ENCODE measurements around the gene PDE4D. TPM values are rescaled to one million over a fixed set of nuclear protein-coding genes. Genes with fewer than 3 reads are reported as not detected.

Gene PDE4D
- total and polyA plus RNA-seq, 10 of the 15 experiments (the other 5 are each of a cell fraction or from before 2014, with no cell fraction given), result 0.87 to 4.1 (median 2.2) TPM

DNA sequence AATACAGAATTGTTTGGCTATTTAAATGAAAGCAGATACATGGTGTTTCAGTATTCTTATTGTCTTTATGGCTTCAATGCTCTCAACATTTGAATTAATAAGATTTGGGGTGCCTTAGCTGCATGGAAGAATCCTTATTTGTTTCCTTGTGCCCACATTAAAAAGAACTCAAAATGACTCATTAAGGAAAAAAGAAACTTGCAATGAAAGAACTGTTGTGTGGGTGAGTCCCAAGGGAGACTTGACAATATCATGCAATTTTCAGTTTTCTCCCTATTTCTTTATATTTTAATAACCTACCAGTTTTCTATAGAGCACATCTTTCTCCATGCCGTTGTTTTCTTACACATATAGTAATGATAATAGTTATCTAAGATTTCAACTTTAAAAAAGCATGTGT is 404.0 kb downstream of the PDE4D start:
- no peak for ATAC-seq
- POLR2A ChIA-PET, result no interaction called here

More for the DNA sequence above, 404.0 kb downstream of the PDE4D start:
- no TSS peak for BruUV-seq (replicated peaks)
- H3K4me3 ChIP-seq, result no peak overlapping the region
- 78% methylated on average over 1 of the region's 1 CpG for WGBS (ENCODE audit: insufficient coverage, insufficient replicate concordance, low lambda C conversion rate, missing lambda C conversion rate)
- TF ChIP-seq BACH1 (IDR thresholded peaks at IDR 0.05; ENCODE audit: borderline replicate concordance), result no peak
- no peak for TF ChIP-seq NR2C2 (IDR thresholded peaks at IDR 0.05; ENCODE audit: borderline replicate concordance, control insufficient read depth, insufficient read length, low read depth)
- no peak for TF ChIP-seq HDAC6 (IDR thresholded peaks at IDR 0.05; ENCODE audit: unreplicated experiment)
- no peak for TF ChIP-seq CBX3 (IDR thresholded peaks at IDR 0.05; ENCODE audit: borderline replicate concordance, low read depth)
- TF ChIP-seq, protein P1, sequence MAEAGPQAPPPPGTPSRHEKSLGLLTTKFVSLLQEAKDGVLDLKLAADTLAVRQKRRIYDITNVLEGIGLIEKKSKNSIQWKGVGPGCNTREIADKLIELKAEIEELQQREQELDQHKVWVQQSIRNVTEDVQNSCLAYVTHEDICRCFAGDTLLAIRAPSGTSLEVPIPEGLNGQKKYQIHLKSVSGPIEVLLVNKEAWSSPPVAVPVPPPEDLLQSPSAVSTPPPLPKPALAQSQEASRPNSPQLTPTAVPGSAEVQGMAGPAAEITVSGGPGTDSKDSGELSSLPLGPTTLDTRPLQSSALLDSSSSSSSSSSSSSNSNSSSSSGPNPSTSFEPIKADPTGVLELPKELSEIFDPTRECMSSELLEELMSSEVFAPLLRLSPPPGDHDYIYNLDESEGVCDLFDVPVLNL (IDR thresholded peaks at IDR 0.05; ENCODE audit: low read depth, low read length), result no peak
- TF ChIP-seq MTA2 (IDR thresholded peaks at IDR 0.05; ENCODE audit: low read depth), result no peak
- no peak for TF ChIP-seq JUND (IDR thresholded peaks at IDR 0.05; ENCODE audit: low read depth, low read length)
- TF ChIP-seq BRCA1 (IDR thresholded peaks at IDR 0.05; ENCODE audit: low read depth, low read length), result no peak
- no peak for TF ChIP-seq NBN (IDR thresholded peaks at IDR 0.05)
- TF ChIP-seq ZNF274 (IDR thresholded peaks at IDR 0.05; ENCODE audit: insufficient read depth, insufficient read length), result no peak
- no peak for TF ChIP-seq BMI1 (IDR thresholded peaks at IDR 0.05; ENCODE audit: borderline replicate concordance)
- TF ChIP-seq SIX5 (IDR thresholded peaks at IDR 0.05; ENCODE audit: low read depth, low read length, severe bottlenecking), result no peak
- TF ChIP-seq TCF7 (IDR thresholded peaks at IDR 0.05; ENCODE audit: borderline replicate concordance), result no peak
- TF ChIP-seq CHD2 (IDR thresholded peaks at IDR 0.05; ENCODE audit: borderline replicate concordance, low read depth, low read length), result no peak
- no peak for TF ChIP-seq PAX5 (IDR thresholded peaks at IDR 0.05; ENCODE audit: borderline replicate concordance, low read depth, low read length)
- intact Hi-C loops (cut with micrococcal nuclease; ENCODE audit: unreplicated experiment) (loop anchor here (5.0 kb wide), 1 partner anchor 77 kb away; no protein-coding TSS in a partner anchor), in situ Hi-C loops (cut with MboI) (no loop called here)
- no peaks in the 10 kb centered on the region for H3K36me3 ChIP-seq (ENCODE audit: control insufficient read depth in 2 of 2, insufficient read depth in 2 of 2, low read length in 1 of 2)
- ChIA-PET RAD21 (ENCODE audit: unreplicated experiment) (no interaction called here), SMC1A (ENCODE audit: uncharacterized antibody, unreplicated experiment) (interaction anchor here (0.7 to 1.6 kb wide), 2 partner anchors 16 to 19 kb away, joined by 3 to 5 read pairs; no protein-coding TSS in a partner anchor), CTCF (interaction anchor here (1.0 to 2.2 kb wide), 5 partner anchors 8 to 184 kb away, joined by 3 to 5 read pairs (median 3); no protein-coding TSS in a partner anchor)
- H3K27ac ChIP-seq (ENCODE audit: control insufficient read depth, insufficient read depth), result no peak overlapping the region
- DNase-seq (ENCODE audit: low read depth, low spot score), result no peak
- H3K79me2 ChIP-seq (ENCODE audit: control insufficient read depth, insufficient read depth, low read length), result no peaks in the 10 kb centered on the region
- no peaks in the 10 kb centered on the region for H3K27me3 ChIP-seq (replicated peaks in 1 of 2; ENCODE audit: control insufficient read depth in 2 of 2, insufficient read depth in 2 of 2, low read length in 1 of 2)
- H3K9ac ChIP-seq (ENCODE audit: control insufficient read depth, insufficient read depth, low read length), result no peak overlapping the region
- no peak overlapping the region for H3K4me2 ChIP-seq (ENCODE audit: control insufficient read depth, insufficient read depth)
- H2AFZ ChIP-seq (ENCODE audit: control insufficient read depth, low read depth, low read length), result no peak overlapping the region
- H3K4me1 ChIP-seq (ENCODE audit: control insufficient read depth, insufficient read depth, low read length), result no peaks in the 10 kb centered on the region
- no peaks in the 10 kb centered on the region for H3K9me3 ChIP-seq (replicated peaks; ENCODE audit: control insufficient read depth, insufficient read depth, low read length)
- H4K20me1 ChIP-seq (ENCODE audit: control insufficient read depth, insufficient read depth), result no peaks in the 10 kb centered on the region
- FAIRE-seq, result no peak

Data from GM12878 (cell line).